GM21528 (cell line): ENCODE measurements around the gene MPRIP.
"Not testable (repeated sequence)": the region's sequence is repeated elsewhere in the genome, so short reads cannot be mapped to it uniquely, and the experiment has no call there.

Experiments used
- ATAC-seq: cut with Tn5 transposase; IDR thresholded peaks from one replicate; pipeline ENCODE4 v1.9.1; 2021; ENCODE audit warnings: mild to moderate bottlenecking, moderate library complexity; ENCODE audit not compliant: unreplicated experiment, low FRiP score

MPRIP gene

GRCh38 chr17:17177176-17177575 lies 134.9 kb downstream of the MPRIP start:
- no peak for ATAC-seq

DNA sequence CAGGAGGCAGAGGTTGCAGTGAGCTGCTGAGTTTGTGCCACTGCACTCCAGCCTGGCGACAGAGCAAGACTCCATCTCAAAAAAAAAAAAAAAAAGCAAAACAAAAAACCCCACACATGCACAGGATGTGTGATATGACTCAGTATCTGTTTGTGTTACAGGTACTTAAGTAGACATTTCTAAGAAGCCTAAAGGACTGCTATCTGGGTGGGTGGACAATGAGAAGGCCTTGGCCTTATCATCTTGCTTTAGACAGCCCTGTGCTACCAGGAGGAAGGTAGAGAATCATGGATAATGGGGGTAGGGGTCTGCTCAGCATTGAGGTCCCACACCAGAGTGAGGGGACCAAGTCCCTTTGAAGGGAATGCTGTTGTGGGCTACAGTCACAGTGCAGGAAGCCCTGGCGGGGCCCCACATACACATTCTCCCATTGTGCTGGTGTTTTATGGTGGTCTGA lies 137.1 kb downstream of the MPRIP start:
- no peak for ATAC-seq

GRCh38 chr17:17180141-17180603 lies 137.9 kb downstream of the MPRIP start:
- ATAC-seq, result no peak

- ATAC-seq, result no peak
Observed at GRCh38 chr17:17180741-17181525, 138.7 kb downstream of the MPRIP start.

GRCh38 chr17:17181666-17182597 lies 139.7 kb downstream of the MPRIP start:
- no peak for ATAC-seq

DNA sequence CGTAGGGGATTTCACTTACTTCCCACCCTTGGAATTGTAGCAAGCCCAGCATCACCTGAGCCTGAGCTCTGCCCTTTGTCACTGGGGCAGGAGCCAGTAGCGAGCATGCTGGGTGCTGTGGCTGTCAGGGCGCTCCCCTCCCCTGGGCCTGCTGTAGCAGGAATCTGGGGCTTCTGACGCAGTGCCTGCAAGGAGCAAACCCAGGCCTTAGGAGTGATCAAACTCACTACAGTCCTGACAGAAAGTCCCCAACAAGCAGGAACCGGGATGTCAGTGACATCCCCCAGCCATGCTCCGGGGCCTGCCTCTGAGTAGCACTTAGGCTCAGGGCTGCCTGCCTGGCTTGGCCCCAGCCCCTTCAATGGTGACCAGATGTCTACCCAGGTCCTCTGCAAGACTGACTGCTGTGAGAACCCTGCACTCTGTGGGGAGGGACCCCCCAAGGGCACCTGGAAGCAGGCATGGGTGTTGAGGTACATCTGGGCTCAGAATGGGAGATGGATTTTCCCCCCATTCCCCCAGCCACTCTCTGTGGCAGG lies 140.4 kb downstream of the MPRIP start:
- ATAC-seq, result no peak

DNA sequence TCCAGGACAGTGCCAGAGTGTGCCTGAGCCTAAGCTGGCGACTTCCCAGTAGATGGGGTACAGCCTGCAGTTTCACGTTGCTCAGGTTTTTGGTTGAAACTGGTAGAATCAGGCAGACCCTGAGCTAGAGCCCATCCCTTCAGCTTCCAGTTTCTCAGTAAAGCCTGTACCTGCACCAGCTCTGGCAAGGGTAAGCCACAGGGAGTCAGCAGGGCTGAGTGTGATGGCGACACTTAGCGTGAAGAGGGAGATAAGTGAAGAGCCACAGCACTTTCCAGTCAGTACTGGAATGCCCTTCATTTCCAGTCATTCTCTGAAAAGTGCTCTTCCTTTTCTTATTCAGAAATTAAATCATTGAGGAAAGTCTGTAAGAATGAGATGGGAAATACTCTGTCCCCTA lies 141.5 kb downstream of the MPRIP start:
- no peak for ATAC-seq

GRCh38 chr17:17184985-17185757 lies 142.9 kb downstream of the MPRIP start:
- ATAC-seq, result not testable (repeated sequence)

- no peak for ATAC-seq
Observed at GRCh38 chr17:17186051-17186450, 143.8 kb downstream of the MPRIP start.

GRCh38 chr17:17186551-17187505 lies 144.6 kb downstream of the MPRIP start:
- ATAC-seq, result no peak

DNA sequence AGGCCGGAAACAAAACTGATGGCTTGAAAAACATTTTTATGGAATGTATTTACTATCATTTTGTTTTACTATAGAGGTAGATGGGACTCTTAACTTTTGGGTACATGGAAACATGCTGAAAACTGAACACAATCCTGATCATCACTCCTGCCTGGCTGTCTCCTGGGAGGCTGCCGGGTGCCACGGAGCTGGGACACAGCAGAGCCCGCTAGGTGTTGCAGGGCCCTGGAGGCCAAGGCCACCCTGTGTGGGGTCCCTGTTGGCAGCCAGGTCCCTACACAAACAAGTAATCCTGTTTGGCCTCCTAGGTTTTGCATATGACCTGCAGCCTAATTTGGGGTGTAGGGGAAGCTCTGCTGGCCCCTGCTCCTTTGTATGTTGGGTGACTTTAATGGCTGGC lies 146.3 kb downstream of the MPRIP start:
- no peak for ATAC-seq

GRCh38 chr17:17189559-17189958 lies 147.3 kb downstream of the MPRIP start:
- ATAC-seq, result no peak

GRCh38 chr17:17190188-17190587 lies 147.9 kb downstream of the MPRIP start:
- ATAC-seq, result no peak

DNA sequence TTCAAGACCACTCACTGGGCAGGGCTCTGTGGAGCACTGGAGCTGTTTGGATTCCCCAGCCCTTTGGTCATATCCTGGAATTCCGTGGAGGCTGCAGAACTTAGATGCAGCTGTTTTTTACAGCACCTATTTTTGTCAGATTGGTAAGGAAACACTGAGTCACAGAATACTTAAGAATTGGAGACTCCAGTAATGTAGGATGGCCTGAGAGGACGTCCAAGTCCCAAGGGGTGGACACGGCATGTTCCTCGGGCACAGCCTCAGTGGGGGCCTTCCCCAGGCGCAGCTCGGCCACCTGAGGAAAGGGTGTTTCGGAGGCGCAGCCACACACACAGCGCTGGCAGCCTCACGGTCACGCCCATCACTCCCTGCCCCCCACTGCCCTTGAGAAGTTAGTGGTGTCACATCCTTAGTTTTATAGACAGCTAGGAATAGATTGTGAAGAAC lies 149.1 kb downstream of the MPRIP start:
- no peak for ATAC-seq

GRCh38 chr17:17191961-17192381 lies 149.7 kb downstream of the MPRIP start:
- ATAC-seq, result no peak

DNA sequence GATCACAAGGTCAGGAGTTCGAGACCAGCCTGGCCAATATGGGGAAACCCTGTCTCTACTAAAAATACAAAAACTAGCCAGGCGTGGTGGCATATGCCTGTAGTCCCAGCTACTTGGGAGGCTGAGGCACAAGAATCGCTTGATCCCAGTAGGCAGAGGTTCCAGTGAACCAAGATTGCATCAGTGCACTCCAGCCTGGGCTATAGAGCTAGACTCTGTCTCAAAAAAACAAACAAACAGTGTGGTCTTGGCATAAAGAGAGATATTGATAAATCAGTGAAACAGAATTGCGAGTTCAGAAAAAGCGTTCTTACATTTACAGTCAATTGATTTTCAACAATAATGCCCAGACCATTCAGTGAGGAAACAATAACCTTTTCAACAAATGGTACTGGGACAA lies 153.2 kb downstream of the MPRIP start:
- not testable (repeated sequence) for ATAC-seq

- no peak for ATAC-seq
Observed at GRCh38 chr17:17196776-17197175, 154.5 kb downstream of the MPRIP start.

DNA sequence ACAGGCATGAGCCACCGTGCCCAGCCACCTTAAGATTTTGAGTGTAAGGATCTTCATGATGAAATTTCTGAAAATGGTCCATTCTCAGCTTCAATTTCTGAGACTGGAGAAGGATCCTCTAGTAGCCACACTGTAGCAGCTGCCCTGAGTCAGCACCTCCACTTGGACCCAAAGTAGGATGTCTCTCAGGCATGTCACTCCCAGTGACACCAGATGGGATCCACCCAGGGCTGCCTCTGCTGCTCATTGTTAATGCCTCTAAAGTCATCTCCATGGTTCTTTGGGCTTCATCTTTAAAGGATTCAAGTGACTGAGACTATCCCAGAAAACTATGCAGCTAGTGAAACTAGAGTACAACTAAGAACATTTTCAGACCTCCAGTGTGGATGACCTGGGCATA lies 156.0 kb downstream of the MPRIP start:
- no peak for ATAC-seq

- no peak for ATAC-seq
Observed at GRCh38 chr17:17200311-17200710, 158.1 kb downstream of the MPRIP start.
